Neuronal stem cell (in vitro differentiated cells): ENCODE data around the gene CDK8.

Source experiments
- DNase-seq: peaks from one replicate; pipeline ENCODE4 v3.0.0-alpha.2; 2013; ENCODE audit warnings: low spot score
- H2AFZ ChIP-seq: one replicate; pipeline ENCODE4 v1.6.1; 2013; ENCODE audit warnings: mild to moderate bottlenecking, low read length, inconsistent platforms
- H2AK5ac ChIP-seq: 2 replicates; pipeline ENCODE4 v1.6.1; 2013; ENCODE audit warnings: low read depth, mild to moderate bottlenecking, inconsistent platforms, low read length, moderate library complexity, mixed read lengths
- H2BK120ac ChIP-seq: 2 replicates; pipeline ENCODE4 v1.6.1; 2013; ENCODE audit warnings: low read depth, mild to moderate bottlenecking, inconsistent platforms, low read length, moderate library complexity, mixed read lengths
- H2BK12ac ChIP-seq: one replicate; pipeline ENCODE4 v1.6.1; 2013; ENCODE audit warnings: low read length, inconsistent platforms
- H2BK15ac ChIP-seq: 2 replicates; pipeline ENCODE4 v1.6.1; 2013; ENCODE audit warnings: mild to moderate bottlenecking, low read length, inconsistent platforms, mixed read lengths
- H2BK5ac ChIP-seq: one replicate; pipeline ENCODE4 v1.6.1; 2013; ENCODE audit warnings: inconsistent platforms, mild to moderate bottlenecking, low read length, moderate library complexity
- H3K14ac ChIP-seq: one replicate; pipeline ENCODE4 v1.6.1; 2013; ENCODE audit warnings: low read length, inconsistent platforms
- H3K18ac ChIP-seq: 2 replicates; pipeline ENCODE4 v1.6.1; 2013; ENCODE audit warnings: low read length, inconsistent platforms
- H3K23ac ChIP-seq: 2 replicates; pipeline ENCODE4 v1.6.1; 2013; ENCODE audit warnings: low read depth, mild to moderate bottlenecking, mixed read lengths, low read length, inconsistent platforms; ENCODE audit not compliant: poor library complexity
- H3K27ac ChIP-seq: replicated peaks from 3 replicates; pipeline ENCODE4 v1.5.1; 2013; ENCODE audit warnings: low read length, inconsistent platforms
- H3K27me3 ChIP-seq, 3 experiments: 2 replicates each; pipeline ENCODE4 v1.6.1; 2013; ENCODE audit warnings: low read length in 3 of 3, mild to moderate bottlenecking in 2 of 3, inconsistent platforms in 1 of 3, low read depth in 1 of 3, mixed read lengths in 1 of 3, moderate library complexity in 1 of 3; ENCODE audit not compliant: control insufficient read depth in 3 of 3, insufficient read depth in 3 of 3
- H3K36me3 ChIP-seq, 2 donors: replicated peaks in 1 of 2; 2 replicates each; pipeline ENCODE4 v1.6.1; 2013; ENCODE audit warnings: low read length in 2 of 2; ENCODE audit not compliant: control insufficient read depth in 2 of 2, insufficient read depth in 2 of 2
- H3K4ac ChIP-seq: 2 replicates; pipeline ENCODE4 v1.6.1; 2013; ENCODE audit warnings: inconsistent platforms, mild to moderate bottlenecking, low read length, moderate library complexity
- H3K4me1 ChIP-seq, 2 donors: 1 replicate in 1 of 2; 2 replicates in 1 of 2; pipeline ENCODE4 v1.6.1; 2013; ENCODE audit warnings: low read length in 2 of 2, low read depth in 1 of 2; ENCODE audit not compliant: control insufficient read depth in 2 of 2, insufficient read depth in 1 of 2
- H3K4me2 ChIP-seq: one replicate; pipeline ENCODE4 v1.6.1; 2013; ENCODE audit warnings: mild to moderate bottlenecking, low read length, inconsistent platforms; ENCODE audit not compliant: insufficient read depth, poor library complexity, severe bottlenecking
- H3K4me3 ChIP-seq, 2 donors: 2 replicates each; pipeline ENCODE4 v1.5.1; 2013; ENCODE audit warnings: low read length in 2 of 2, mild to moderate bottlenecking in 2 of 2, inconsistent platforms in 1 of 2, moderate library complexity in 1 of 2
- H3K79me1 ChIP-seq: one replicate; pipeline ENCODE4 v1.6.1; 2013; ENCODE audit warnings: low read depth, mild to moderate bottlenecking, inconsistent platforms, low read length, moderate library complexity
- H3K9ac ChIP-seq: one replicate; pipeline ENCODE4 v1.6.1; 2013; ENCODE audit warnings: mild to moderate bottlenecking, low read depth, low read length, inconsistent platforms; ENCODE audit not compliant: poor library complexity
- H3K9me3 ChIP-seq, 2 donors: replicated peaks in 1 of 2; 2 replicates each; pipeline versions ENCODE3 to v1.6.1; 2013; ENCODE audit warnings: low read length in 2 of 2, mild to moderate bottlenecking in 2 of 2, inconsistent platforms in 1 of 2, low read depth in 1 of 2, mixed read lengths in 1 of 2, moderate library complexity in 1 of 2; ENCODE audit not compliant: control insufficient read depth in 2 of 2, insufficient read depth in 1 of 2
- H4K8ac ChIP-seq: one replicate; pipeline ENCODE4 v1.6.1; 2013; ENCODE audit warnings: low read depth, mild to moderate bottlenecking, inconsistent platforms, low read length, moderate library complexity
- H4K91ac ChIP-seq: one replicate; pipeline ENCODE4 v1.6.1; 2013; ENCODE audit warnings: low read length, low read depth, mild to moderate bottlenecking, inconsistent platforms; ENCODE audit not compliant: poor library complexity
- WGBS, 2 donors: extraction: QIAGEN DNeasy Blood & Tissue Kit; methylation state at CpG; one replicate each; pipeline ENCODE4 v1.1.7; 2013; ENCODE audit warnings: missing lambda C conversion rate in 2 of 2, mixed read lengths in 1 of 2; ENCODE audit not compliant: insufficient read length in 2 of 2, insufficient replicate concordance in 1 of 2; ENCODE audit errors: extremely low coverage in 2 of 2; 5-methylcytosine and 5-hydroxymethylcytosine counted together

Gene CDK8

DNA sequence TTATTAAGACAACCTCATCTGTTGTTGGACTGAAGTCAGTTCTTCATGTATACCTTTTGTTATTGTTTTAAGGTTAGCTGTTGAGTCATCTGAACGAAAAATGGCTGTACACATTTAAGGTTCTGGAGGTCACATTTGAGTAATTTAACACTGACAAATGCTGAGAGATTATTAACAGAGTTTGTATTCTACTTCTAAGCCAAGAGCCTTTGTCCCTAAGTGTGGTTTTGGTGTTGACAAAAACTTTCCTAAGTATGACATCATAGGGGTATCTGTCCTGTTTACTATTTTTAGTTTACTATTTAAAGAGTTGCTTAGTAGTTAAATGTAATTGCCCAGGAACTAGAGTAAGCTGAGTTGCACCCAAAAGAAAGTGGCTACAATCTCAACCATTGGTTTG lies 71.9 kb downstream of the CDK8 start:
- Histone ChIP-seq H4K8ac (no peak overlapping the region), H2AFZ (no peak overlapping the region), H3K18ac (no peak overlapping the region), H2BK12ac (no peak overlapping the region), H2AK5ac (no peak overlapping the region), H3K4me2 (no peak overlapping the region), H2BK120ac (no peak overlapping the region), H3K79me1 (peaks cover 2% of the 10 kb centered on the region), H4K91ac (no peak overlapping the region), H3K4ac (no peak overlapping the region), H3K27me3 (no peaks in the 10 kb centered on the region), H3K9ac (no peak overlapping the region), H3K27ac (no peak overlapping the region), H3K9me3 (peaks cover 0 to 2% of the 10 kb centered on the region in 2 donors), H3K14ac (no peak overlapping the region), H2BK15ac (no peak overlapping the region), H3K4me3 (no peak overlapping the region), H3K36me3 (no peaks in the 10 kb centered on the region), H3K23ac (no peak overlapping the region), H3K4me1 (no peaks in the 10 kb centered on the region), H2BK5ac (no peak overlapping the region)
- WGBS, 2 donors = no CpG with 5 or more reads among the region's 1 CpG
- DNase-seq = no peak

DNA sequence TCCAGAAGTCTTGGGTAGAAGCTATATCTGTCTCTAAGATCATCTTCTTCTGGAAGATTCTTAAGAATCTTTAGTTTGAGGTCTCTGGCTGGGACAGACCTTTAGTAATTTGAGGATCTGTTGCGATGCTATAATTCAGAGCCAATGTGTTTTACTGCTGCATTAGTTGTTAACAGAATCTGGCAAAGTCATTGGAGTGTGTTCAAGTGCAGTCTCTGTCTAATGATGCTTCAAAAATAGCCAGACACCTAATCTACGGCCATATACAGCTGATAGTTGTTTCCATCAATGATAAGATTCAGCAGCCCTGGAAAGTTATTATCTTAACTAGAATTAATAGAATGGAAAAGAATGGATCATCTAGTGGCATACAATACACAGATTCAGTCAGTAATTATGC lies 72.6 kb downstream of the CDK8 start:
- H3K4ac ChIP-seq = no peak overlapping the region
- no peak overlapping the region for H2BK15ac ChIP-seq
- no peak overlapping the region for H3K9ac ChIP-seq
- H3K23ac ChIP-seq = no peak overlapping the region
- no peaks in the 10 kb centered on the region for H3K4me1 ChIP-seq
- H3K79me1 ChIP-seq = peaks cover 2% of the 10 kb centered on the region
- no CpG with 5 or more reads among the region's 2 CpGs for WGBS, 2 donors
- no peak overlapping the region for H4K91ac ChIP-seq
- no peak overlapping the region for H2AFZ ChIP-seq
- H3K14ac ChIP-seq = no peak overlapping the region
- peaks cover 0 to 2% of the 10 kb centered on the region in 2 donors for H3K9me3 ChIP-seq
- H3K27ac ChIP-seq = no peak overlapping the region
- H2BK12ac ChIP-seq = no peak overlapping the region
- no peak overlapping the region for H2AK5ac ChIP-seq
- no peak overlapping the region for H2BK120ac ChIP-seq
- H2BK5ac ChIP-seq = no peak overlapping the region
- H3K18ac ChIP-seq = no peak overlapping the region
- no peak overlapping the region for H4K8ac ChIP-seq
- DNase-seq = no peak
- no peak overlapping the region for H3K4me2 ChIP-seq
- H3K36me3 ChIP-seq = no peaks in the 10 kb centered on the region
- no peak overlapping the region for H3K4me3 ChIP-seq
- no peaks in the 10 kb centered on the region for H3K27me3 ChIP-seq

DNA sequence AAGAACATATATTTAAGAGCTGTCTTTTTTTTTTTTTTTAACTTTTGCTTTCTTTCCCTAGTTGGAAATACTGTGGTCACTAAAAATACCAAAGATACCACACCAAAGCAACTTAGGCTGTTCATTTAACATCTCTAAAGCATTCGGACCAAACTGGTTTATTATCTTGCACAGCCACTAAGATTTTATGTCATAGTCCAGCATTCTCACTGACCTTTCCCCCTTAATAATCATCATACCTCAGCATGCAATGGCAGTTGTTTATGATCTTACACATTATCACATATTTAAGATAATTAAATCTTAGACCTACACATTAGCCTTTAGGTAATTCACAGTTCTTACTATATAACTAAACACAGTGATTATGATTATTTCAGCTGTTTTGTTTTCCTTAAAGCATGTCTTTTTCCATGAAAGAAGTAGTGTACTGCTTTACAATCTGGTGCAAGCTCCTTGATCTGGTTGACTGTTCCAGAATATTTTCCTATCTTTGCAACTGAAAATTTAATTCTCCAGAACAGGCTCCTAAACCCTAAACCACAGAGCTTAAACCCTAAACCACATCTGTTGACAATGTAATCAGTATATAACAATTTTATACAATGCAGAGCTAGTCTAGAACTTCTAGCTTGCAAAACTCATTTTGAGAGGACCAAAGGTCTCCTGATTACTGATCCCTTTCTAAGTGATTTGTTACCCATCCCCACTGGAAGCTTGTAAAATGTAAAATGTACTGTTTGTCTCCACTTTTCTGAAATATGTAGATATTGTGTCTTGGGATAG lies 74.2 kb downstream of the CDK8 start:
- no peak overlapping the region for H3K4ac ChIP-seq
- H3K9ac ChIP-seq = no peak overlapping the region
- H3K18ac ChIP-seq = no peak overlapping the region
- H4K8ac ChIP-seq = no peak overlapping the region
- H2AFZ ChIP-seq = no peak overlapping the region
- H2BK15ac ChIP-seq = no peak overlapping the region
- H3K27me3 ChIP-seq = no peaks in the 10 kb centered on the region
- H3K9me3 ChIP-seq = peaks cover 0 to 2% of the 10 kb centered on the region in 2 donors
- H3K36me3 ChIP-seq = no peaks in the 10 kb centered on the region
- H3K79me1 ChIP-seq = peaks cover 1% of the 10 kb centered on the region
- H2BK12ac ChIP-seq = no peak overlapping the region
- no peak overlapping the region for H4K91ac ChIP-seq
- no peak overlapping the region for H2AK5ac ChIP-seq
- H2BK120ac ChIP-seq = no peak overlapping the region
- H3K14ac ChIP-seq = no peak overlapping the region
- no peak overlapping the region for H2BK5ac ChIP-seq
- no peak overlapping the region for H3K4me3 ChIP-seq
- no CpG with 5 or more reads among the region's 1 CpG for WGBS, 2 donors
- no peak overlapping the region for H3K23ac ChIP-seq
- no peaks in the 10 kb centered on the region for H3K4me1 ChIP-seq
- DNase-seq = no peak
- no peak overlapping the region for H3K27ac ChIP-seq
- H3K4me2 ChIP-seq = no peak overlapping the region

DNA sequence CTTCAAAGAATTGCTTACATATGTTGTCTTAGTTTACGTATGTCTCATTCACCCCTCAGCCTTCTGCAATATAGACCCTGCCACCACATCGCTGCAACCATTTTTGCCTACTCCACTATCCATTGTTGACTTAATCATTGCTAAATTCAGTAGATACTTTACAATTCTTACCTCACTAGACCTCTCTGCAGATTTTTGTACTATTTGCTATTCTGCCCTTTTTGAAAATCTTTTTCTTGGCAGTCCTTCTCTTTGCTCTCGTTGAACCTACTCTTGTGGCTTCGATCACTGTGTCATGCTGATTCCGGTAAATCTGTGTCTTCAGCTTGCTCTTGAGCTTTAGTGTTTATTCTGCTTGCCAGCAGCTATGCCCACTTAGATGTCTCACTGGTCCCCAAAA lies 81.2 kb downstream of the CDK8 start:
- H3K79me1 ChIP-seq = peaks cover 2% of the 10 kb centered on the region
- H2BK120ac ChIP-seq = no peak overlapping the region
- H3K4me1 ChIP-seq = no peaks in the 10 kb centered on the region
- no peak overlapping the region for H2AK5ac ChIP-seq
- no peak overlapping the region for H3K14ac ChIP-seq
- no peak overlapping the region for H3K9ac ChIP-seq
- H3K4me2 ChIP-seq = no peak overlapping the region
- no peak for DNase-seq
- WGBS, 2 donors = no CpG with 5 or more reads among the region's 5 CpGs
- no peak overlapping the region for H2BK5ac ChIP-seq
- H3K4ac ChIP-seq = no peak overlapping the region
- no peak overlapping the region for H3K23ac ChIP-seq
- H2BK12ac ChIP-seq = no peak overlapping the region
- H2AFZ ChIP-seq = no peak overlapping the region
- no peak overlapping the region for H3K4me3 ChIP-seq
- no peaks in the 10 kb centered on the region for H3K36me3 ChIP-seq
- H3K27me3 ChIP-seq = no peaks in the 10 kb centered on the region
- H2BK15ac ChIP-seq = no peak overlapping the region
- no peaks in the 10 kb centered on the region for H3K9me3 ChIP-seq
- no peak overlapping the region for H4K8ac ChIP-seq
- no peak overlapping the region for H3K27ac ChIP-seq
- H4K91ac ChIP-seq = no peak overlapping the region
- H3K18ac ChIP-seq = no peak overlapping the region
